ENCODE measurements around the gene AQP1. TPM values are rescaled to one million over a fixed set of nuclear protein-coding genes. Genes with fewer than 3 reads are reported as not detected.

AQP1 gene
- total and polyA plus RNA-seq, 8 donors, result 146 to 450 (median 231) TPM

DNA sequence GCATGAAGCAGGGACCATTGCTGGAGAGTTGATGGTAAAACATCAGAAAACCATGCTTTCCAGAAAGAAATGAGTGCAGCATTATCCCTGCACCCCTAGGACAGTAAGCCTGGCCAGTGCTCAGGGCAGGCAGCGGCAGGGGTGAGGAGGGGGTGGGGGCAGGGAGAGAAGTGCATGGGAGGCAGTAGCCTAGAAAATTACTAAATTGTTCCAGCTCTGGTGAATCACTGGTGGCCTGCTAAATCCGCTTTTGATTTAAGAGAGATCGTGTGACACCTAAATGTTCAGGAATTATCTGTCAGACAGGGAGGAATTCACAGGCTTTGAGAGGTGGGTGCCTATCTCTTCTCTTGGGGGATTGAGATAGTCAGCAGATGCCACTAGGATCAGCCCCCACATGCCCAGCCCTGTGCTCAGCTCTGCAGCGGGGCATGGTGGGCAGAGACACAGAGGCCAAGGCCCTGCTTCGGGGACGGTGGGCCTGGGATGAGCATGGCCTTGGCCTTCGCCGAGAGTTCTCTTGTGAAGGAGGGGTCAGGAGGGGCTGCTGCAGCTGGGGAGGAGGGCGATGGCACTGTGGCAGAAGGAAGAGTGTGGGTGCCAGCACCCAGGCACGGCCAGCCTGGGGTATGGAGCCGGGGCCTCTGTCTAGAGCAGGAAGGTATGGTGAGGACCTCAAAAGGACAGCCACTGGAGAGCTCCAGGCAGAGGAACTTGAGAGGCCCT is 5.0 kb upstream of the AQP1 start:
- Histone ChIP-seq H3K4me3 (peak overlapping the region; percentile 12 to 47 (median 20)), H3K27ac (peak overlapping the region in 2 of 4 donors; percentile 66 to 67), H3K9me3 (no peaks in the 10 kb centered on the region), H3K4me1 (peaks cover 15 to 43% (median 31%) of the 10 kb centered on the region in 3 donors), H3K27me3 (no peaks in the 10 kb centered on the region), H3K36me3 (no peaks in the 10 kb centered on the region)
- FAIRE-seq, result no peak
- intact Hi-C loops (cut with DNase I), result no loop called here
- TF ChIP-seq, protein P1, sequence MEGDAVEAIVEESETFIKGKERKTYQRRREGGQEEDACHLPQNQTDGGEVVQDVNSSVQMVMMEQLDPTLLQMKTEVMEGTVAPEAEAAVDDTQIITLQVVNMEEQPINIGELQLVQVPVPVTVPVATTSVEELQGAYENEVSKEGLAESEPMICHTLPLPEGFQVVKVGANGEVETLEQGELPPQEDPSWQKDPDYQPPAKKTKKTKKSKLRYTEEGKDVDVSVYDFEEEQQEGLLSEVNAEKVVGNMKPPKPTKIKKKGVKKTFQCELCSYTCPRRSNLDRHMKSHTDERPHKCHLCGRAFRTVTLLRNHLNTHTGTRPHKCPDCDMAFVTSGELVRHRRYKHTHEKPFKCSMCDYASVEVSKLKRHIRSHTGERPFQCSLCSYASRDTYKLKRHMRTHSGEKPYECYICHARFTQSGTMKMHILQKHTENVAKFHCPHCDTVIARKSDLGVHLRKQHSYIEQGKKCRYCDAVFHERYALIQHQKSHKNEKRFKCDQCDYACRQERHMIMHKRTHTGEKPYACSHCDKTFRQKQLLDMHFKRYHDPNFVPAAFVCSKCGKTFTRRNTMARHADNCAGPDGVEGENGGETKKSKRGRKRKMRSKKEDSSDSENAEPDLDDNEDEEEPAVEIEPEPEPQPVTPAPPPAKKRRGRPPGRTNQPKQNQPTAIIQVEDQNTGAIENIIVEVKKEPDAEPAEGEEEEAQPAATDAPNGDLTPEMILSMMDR (IDR thresholded peaks at IDR 0.05), result no peak
- peak in 2 of 4 donors; percentile 15 to 35 for ATAC-seq
- DNase-seq, result peak in 1 of 6 donors; percentile 69
- 44 to 47% methylated on average over 7 to 11 of the region's 11 CpGs for WGBS, 2 donors

DNA sequence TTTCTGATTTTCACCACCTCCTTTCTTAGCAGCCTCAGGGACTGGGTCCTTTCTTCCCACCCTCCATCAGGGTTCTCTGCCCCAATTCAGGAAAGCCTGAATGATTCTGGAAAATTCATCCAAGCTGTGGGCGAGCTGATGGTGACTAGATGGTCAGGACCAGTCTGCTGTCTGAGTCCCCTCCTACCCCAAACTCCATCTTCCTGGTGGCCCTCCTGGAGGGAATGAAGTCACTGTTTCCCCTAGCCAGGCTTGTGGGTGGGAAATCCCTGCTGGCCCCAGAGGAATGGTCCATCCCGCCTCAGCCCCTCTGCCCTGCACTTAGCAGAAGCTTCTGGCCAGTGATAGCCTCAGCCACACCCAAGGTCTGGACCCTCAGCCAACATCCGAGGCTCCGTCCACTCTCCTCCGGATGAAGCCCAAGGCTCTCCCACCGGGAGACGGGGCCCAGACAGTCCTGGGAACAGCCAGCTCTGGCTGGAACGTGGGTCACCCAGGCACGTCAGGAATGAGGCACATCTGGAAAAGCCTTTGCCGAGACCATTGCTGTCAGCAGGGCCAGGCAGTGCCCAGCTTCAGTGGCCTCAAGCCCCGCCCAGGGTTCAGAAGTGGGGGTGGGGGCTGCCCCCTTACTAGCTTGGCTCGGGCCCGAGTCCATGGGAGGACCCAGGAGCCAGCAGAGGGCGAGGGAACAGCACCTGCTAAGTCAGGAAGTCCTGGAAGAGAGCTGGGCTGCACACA is 4.0 kb upstream of the AQP1 start:
- intact Hi-C loops (cut with DNase I), result no loop called here
- FAIRE-seq (no peak), DNase-seq (peak in 4 of 6 donors; percentile 38 to 76 (median 61)), ATAC-seq (peak in 3 of 4 donors; percentile 7 to 19 (median 14))
- Histone ChIP-seq H3K36me3 (no peaks in the 10 kb centered on the region), H3K4me1 (peaks cover 15 to 46% (median 31%) of the 10 kb centered on the region in 3 donors), H3K27me3 (no peaks in the 10 kb centered on the region), H3K9me3 (no peaks in the 10 kb centered on the region), H3K27ac (peak overlapping the region in 2 of 4 donors; percentile 22 to 32), H3K4me3 (peak overlapping the region in 2 of 4 donors; percentile 1 to 47)
- 26 to 31% methylated on average over 14 of the region's 14 CpGs for WGBS, 2 donors
- TF ChIP-seq, protein P1 (IDR thresholded peaks at IDR 0.05), result no peak

DNA sequence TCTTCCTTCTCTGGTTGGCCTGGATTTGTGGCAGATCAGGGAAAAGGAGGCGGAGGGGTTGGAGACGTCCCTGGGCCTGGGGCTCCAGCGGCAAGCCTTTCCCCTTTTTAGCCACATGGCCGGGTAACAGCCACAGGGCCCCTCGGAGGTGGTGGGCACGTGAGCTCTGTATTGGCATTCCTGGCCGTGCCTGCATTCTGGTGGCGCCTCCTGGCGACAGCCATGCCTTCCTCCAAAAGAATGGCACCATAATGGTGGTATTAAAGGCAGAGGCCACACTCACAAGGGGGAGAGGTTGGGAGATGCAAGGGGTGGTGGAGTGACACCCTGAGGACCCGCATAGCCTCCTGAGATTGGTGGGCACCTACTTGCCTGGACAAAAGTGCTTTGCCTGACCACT is 3.0 kb upstream of the AQP1 start:
- Histone ChIP-seq H3K36me3 (no peaks in the 10 kb centered on the region), H3K4me1 (peaks cover 15 to 51% (median 31%) of the 10 kb centered on the region in 3 donors), H3K4me3 (no peak overlapping the region), H3K9me3 (no peaks in the 10 kb centered on the region), H3K27ac (no peak overlapping the region), H3K27me3 (no peaks in the 10 kb centered on the region)
- ATAC-seq (no peak), FAIRE-seq (no peak), DNase-seq (peak in 1 of 6 donors; percentile 56)
- WGBS, 2 donors, result 52 to 71% methylated on average over 10 of the region's 10 CpGs
- intact Hi-C loops (cut with DNase I), result no loop called here
- TF ChIP-seq, protein P1 (IDR thresholded peaks at IDR 0.05), result peak in 1 of 4 donors; percentile 7

DNA sequence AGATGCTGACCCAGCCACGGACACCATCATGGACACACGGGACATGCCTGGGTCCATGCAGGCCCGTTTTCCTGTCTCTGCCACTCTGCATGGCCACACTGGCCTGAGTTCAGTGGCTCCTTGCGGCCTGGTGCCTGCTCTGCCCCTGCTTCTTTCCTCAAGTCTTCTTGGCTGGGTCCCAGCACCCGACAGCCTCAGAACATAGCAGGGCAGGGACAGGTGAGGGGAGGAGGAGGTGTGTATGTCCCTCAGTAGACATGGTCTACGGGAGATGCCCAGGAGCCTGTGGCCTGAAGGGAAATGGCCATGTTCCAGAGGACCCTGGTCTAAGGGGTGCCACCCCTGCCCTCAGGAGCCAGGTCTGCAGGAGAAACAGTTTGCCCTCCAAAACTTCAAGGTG is 2.2 kb upstream of the AQP1 start:
- no peaks in the 10 kb centered on the region for H3K27me3 ChIP-seq
- peak overlapping the region in 1 of 4 donors; percentile 60 for H3K27ac ChIP-seq
- H3K9me3 ChIP-seq, result no peaks in the 10 kb centered on the region
- H3K4me3 ChIP-seq, result no peak overlapping the region
- TF ChIP-seq, protein P1 (IDR thresholded peaks at IDR 0.05), result no peak
- H3K36me3 ChIP-seq, result no peaks in the 10 kb centered on the region
- H3K4me1 ChIP-seq, result peaks cover 13 to 49% (median 31%) of the 10 kb centered on the region in 3 donors
- ATAC-seq, result no peak
- peak in 1 of 6 donors; percentile 70 for DNase-seq
- intact Hi-C loops (cut with DNase I), result no loop called here
- FAIRE-seq, result no peak
- WGBS, 2 donors, result 62 to 64% methylated on average over 6 of the region's 6 CpGs
